ENCODE data around the gene KLF4.

DNA sequence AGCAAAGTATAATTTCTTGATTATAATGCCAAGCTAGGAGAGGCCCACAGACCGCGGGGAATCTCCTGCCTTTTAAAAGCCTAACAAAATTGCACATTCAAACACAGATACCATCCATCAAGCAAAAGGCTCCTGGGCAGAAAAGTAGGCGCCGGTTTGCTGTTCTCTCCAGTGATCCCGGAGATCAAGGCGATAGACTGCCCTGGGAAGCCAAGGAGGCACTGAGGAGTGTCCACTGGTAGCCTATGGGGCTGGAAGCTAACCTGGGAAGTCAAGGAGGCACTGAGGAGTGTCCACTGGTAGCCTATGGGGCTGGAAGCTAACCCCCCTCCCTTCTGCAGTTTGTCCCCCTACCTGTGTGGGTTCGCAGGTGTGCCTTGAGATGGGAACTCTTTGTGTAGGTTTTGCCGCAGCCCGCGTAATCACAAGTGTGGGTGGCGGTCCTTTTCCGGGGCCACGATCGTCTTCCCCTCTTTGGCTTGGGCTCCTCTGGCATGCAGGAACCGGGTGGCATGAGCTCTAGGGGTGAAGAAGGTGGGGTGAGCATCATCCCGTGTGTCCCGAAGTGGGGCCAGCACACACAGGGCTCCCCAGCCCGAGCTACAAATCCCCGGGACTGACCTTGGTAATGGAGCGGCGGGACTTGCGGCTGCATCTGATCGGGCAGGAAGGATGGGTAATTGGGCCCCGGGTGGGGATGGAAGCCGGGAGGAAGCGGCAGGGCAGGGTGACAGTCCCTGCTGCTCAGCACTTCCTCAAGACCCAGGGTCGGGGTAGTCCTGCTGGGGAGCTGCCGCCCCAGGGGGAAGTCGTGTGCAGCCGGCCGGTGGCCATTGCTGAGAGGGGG is 2.7 kb downstream of the KLF4 start:
- TF ChIP-seq MXI1 (conservative IDR thresholded peaks at IDR 0.05; ENCODE audit: poor library complexity, severe bottlenecking) (no peak), EP300 (conservative IDR thresholded peaks at IDR 0.05; ENCODE audit: poor library complexity, severe bottlenecking) (no peak), EZH2 (IDR thresholded peaks at IDR 0.05; ENCODE audit: borderline replicate concordance, insufficient read depth, low read length, poor library complexity, severe bottlenecking) (no peak), POLR2AphosphoS5 (IDR thresholded peaks at IDR 0.05) (no peak)
- TF ChIP-seq, protein P1, sequence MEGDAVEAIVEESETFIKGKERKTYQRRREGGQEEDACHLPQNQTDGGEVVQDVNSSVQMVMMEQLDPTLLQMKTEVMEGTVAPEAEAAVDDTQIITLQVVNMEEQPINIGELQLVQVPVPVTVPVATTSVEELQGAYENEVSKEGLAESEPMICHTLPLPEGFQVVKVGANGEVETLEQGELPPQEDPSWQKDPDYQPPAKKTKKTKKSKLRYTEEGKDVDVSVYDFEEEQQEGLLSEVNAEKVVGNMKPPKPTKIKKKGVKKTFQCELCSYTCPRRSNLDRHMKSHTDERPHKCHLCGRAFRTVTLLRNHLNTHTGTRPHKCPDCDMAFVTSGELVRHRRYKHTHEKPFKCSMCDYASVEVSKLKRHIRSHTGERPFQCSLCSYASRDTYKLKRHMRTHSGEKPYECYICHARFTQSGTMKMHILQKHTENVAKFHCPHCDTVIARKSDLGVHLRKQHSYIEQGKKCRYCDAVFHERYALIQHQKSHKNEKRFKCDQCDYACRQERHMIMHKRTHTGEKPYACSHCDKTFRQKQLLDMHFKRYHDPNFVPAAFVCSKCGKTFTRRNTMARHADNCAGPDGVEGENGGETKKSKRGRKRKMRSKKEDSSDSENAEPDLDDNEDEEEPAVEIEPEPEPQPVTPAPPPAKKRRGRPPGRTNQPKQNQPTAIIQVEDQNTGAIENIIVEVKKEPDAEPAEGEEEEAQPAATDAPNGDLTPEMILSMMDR (IDR thresholded peaks at IDR 0.05; ENCODE audit: poor library complexity, severe bottlenecking) = no peak
